OCI-LY1 (cell line): ENCODE results near the gene CNIH4.

ENCODE experiments used
- H2AFZ ChIP-seq: fragments of 200-600 bp; sonication (generic), shearing (Covaris generic); 2 replicates; pipeline ENCODE4 v1.6.0; 2014; ENCODE audit warnings: antibody characterized with exemption, mild to moderate bottlenecking, low read length
- H3F3A ChIP-seq: fragments of 200-600 bp; sonication (generic), shearing (Covaris generic); 2 replicates; pipeline ENCODE4 v1.6.0; 2014; ENCODE audit warnings: mild to moderate bottlenecking, antibody characterized with exemption, low read length, moderate library complexity; ENCODE audit not compliant: insufficient read depth
- H3K27ac ChIP-seq: fragments of 200-600 bp; sonication (generic); 2 replicates; pipeline ENCODE4 v1.5.1; 2014; ENCODE audit warnings: low read length, mixed run types, mild to moderate bottlenecking, low read depth; ENCODE audit not compliant: poor library complexity, severe bottlenecking
- H3K27me3 ChIP-seq: fragments of 200-600 bp; sonication (generic); 2 replicates; pipeline ENCODE4 v1.6.0; 2014; ENCODE audit warnings: antibody characterized with exemption, mild to moderate bottlenecking, low read length, moderate library complexity; ENCODE audit not compliant: insufficient read depth
- H3K36me3 ChIP-seq: fragments of 200-600 bp; sonication (generic); 2 replicates; pipeline ENCODE4 v1.6.1; 2014; ENCODE audit warnings: mild to moderate bottlenecking, antibody characterized with exemption, low read length, moderate library complexity, mixed read lengths; ENCODE audit not compliant: insufficient read depth
- H3K4me1 ChIP-seq: fragments of 200-600 bp; sonication (generic); 2 replicates; pipeline ENCODE4 v1.5.1; 2014; ENCODE audit warnings: mild to moderate bottlenecking, low read length, moderate library complexity; ENCODE audit not compliant: insufficient read depth, severe bottlenecking
- H3K4me2 ChIP-seq: fragments of 200-600 bp; sonication (generic), shearing (Covaris generic); 2 replicates; pipeline ENCODE4 v1.6.1; 2014; ENCODE audit warnings: low read length
- H3K4me3 ChIP-seq: fragments of 200-600 bp; sonication (generic); 2 replicates; pipeline ENCODE4 v1.5.1; 2014; ENCODE audit warnings: low read length, low read depth, mild to moderate bottlenecking, mixed read lengths; ENCODE audit not compliant: poor library complexity, severe bottlenecking
- H3K79me2 ChIP-seq: fragments of 200-600 bp; shearing (Covaris generic); 2 replicates; pipeline ENCODE4 v1.6.1; 2016; ENCODE audit warnings: mixed run types, low read length, mixed read lengths; ENCODE audit not compliant: insufficient read depth
- H3K9ac ChIP-seq: fragments of 200-600 bp; sonication (generic), shearing (Covaris generic); 2 replicates; pipeline ENCODE4 v1.6.1; 2014; ENCODE audit warnings: mild to moderate bottlenecking, low read length, mixed read lengths
- H3K9me2 ChIP-seq: fragments of 200-600 bp; sonication (generic), shearing (Covaris generic); 2 replicates; pipeline ENCODE4 v1.6.1; 2014; ENCODE audit warnings: low read depth, mild to moderate bottlenecking, low read length, mixed read lengths
- H3K9me3 ChIP-seq: fragments of 200-600 bp; shearing (Covaris generic); 2 replicates; pipeline ENCODE4 v1.6.1; 2014; ENCODE audit warnings: low read length, mixed read lengths
- H4K20me1 ChIP-seq: fragments of 200-600 bp; sonication (generic), shearing (Covaris generic); 2 replicates; pipeline ENCODE4 v1.6.0; 2016; ENCODE audit warnings: mild to moderate bottlenecking, low read length; ENCODE audit not compliant: insufficient read depth
- EZH2 ChIP-seq: fragments of 200-600 bp; sonication (generic), shearing (Covaris generic); IDR thresholded peaks from 2 replicates; pipeline ENCODE4 v1.8.0; 2017; ENCODE audit warnings: borderline replicate concordance, mixed run types, mild to moderate bottlenecking, antibody characterized with exemption, low read length, moderate library complexity, mixed read lengths
- TF ChIP-seq, protein P1 (sequence below): fragments of 200-600 bp; sonication (generic), shearing (Covaris generic); IDR thresholded peaks from 2 replicates; pipeline ENCODE4 v1.5.1; 2017; ENCODE audit warnings: mild to moderate bottlenecking, antibody characterized with exemption, low read length, moderate library complexity, mixed read lengths

CNIH4 gene

DNA sequence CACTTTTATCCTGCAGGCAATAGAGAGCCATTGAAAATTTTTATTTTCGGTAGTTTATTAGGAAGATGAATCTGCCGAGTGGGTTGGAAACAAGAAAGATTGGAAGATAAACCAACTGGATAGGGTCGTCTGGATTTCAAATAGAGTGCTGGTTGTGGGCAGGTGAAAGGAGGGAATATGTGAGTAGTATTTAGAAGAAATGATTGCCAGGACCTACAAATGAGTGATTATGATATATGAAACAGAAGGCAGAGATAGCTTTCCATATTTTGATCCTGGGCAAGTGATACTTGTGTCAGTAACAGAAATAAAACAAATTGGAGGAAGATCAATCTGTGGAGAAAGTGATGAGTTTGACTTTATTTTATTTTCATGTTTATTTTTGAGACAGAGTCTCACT is 2.5 kb downstream of the CNIH4 start:
- Histone ChIP-seq H3K4me2 (no peak overlapping the region; the same call in 1 of the 2 replicates), H3K79me2 (peaks cover 7% of the 10 kb centered on the region; the same call in 1 of the 2 replicates), H3K27me3 (no peaks in the 10 kb centered on the region), H3K9ac (no peak overlapping the region), H3K27ac (no peak overlapping the region), H3K36me3 (peaks cover 8% of the 10 kb centered on the region), H3K4me3 (no peak overlapping the region), H4K20me1 (no peaks in the 10 kb centered on the region), H3F3A (no peaks in the 10 kb centered on the region), H2AFZ (no peak overlapping the region), H3K9me3 (no peaks in the 10 kb centered on the region), H3K4me1 (peaks cover 11% of the 10 kb centered on the region), H3K9me2 (no peaks in the 10 kb centered on the region)
- TF ChIP-seq, protein P1, sequence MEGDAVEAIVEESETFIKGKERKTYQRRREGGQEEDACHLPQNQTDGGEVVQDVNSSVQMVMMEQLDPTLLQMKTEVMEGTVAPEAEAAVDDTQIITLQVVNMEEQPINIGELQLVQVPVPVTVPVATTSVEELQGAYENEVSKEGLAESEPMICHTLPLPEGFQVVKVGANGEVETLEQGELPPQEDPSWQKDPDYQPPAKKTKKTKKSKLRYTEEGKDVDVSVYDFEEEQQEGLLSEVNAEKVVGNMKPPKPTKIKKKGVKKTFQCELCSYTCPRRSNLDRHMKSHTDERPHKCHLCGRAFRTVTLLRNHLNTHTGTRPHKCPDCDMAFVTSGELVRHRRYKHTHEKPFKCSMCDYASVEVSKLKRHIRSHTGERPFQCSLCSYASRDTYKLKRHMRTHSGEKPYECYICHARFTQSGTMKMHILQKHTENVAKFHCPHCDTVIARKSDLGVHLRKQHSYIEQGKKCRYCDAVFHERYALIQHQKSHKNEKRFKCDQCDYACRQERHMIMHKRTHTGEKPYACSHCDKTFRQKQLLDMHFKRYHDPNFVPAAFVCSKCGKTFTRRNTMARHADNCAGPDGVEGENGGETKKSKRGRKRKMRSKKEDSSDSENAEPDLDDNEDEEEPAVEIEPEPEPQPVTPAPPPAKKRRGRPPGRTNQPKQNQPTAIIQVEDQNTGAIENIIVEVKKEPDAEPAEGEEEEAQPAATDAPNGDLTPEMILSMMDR: no peak
- TF ChIP-seq EZH2: no peak

DNA sequence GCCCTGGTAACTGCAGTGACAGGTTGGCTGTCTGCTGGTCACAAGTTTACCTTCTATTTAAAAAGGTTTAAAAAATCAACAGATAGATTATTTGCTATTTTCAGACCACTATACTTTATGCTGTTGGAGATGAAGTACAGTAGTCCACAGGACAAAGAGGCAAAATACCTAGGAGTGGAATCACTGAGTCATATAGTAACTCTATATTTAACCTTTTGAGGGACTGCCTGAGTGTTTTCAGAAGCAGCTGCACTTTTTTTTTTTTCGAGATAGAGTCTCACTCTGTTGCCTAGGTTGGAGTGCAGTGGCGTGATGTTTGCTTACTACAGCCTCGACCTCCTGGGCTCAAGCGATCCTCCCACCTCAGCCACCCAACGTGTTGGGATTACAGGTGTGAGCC is 11.7 kb downstream of the CNIH4 start:
- TF ChIP-seq, protein P1: no peak
- no peak for TF ChIP-seq EZH2
- peaks cover 72% of the 10 kb centered on the region for H3K36me3 ChIP-seq
- H3K9me2 ChIP-seq: no peaks in the 10 kb centered on the region

DNA sequence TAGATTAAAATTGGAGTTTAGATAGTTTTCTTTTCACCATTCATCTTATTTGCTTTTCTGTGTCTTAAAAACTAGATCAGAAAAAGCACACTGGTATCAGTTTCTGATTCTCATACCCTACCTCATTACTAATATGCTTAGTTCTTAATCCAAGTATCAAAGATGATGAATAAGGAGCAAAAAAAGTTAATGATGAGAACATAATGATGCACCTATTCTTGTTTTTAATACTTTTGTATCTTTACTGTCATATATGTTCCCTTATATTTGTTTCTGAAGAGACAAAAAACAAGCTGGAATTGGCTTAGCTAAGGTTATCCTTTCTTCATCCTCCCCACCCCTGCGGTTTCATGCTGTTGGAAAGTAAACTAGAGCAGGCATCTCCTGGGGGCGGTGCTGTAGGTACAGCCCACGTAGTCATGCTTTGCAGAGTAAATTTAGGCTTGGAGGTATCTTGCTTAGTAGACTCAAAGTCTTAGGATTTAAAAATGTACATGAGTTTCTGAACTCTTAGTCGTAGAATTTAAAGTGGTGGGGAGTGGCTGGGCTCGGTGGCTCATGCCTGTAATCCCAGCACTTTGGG is 16.4 kb downstream of the CNIH4 start:
- Histone ChIP-seq H3K9ac (no peak overlapping the region), H3K79me2 (no peaks in the 10 kb centered on the region), H3K4me2 (no peak overlapping the region), H3K27me3 (no peaks in the 10 kb centered on the region), H3K4me1 (no peaks in the 10 kb centered on the region), H3F3A (no peaks in the 10 kb centered on the region), H3K9me3 (no peaks in the 10 kb centered on the region), H3K4me3 (no peak overlapping the region), H4K20me1 (no peaks in the 10 kb centered on the region), H3K36me3 (peaks cover 69% of the 10 kb centered on the region), H3K9me2 (no peaks in the 10 kb centered on the region), H2AFZ (no peak overlapping the region), H3K27ac (no peak overlapping the region)
- TF ChIP-seq, protein P1: no peak

More for the DNA sequence above, 11.7 kb downstream of the CNIH4 start:
- no peak overlapping the region for H3K27ac ChIP-seq
- H3K27me3 ChIP-seq: no peaks in the 10 kb centered on the region
- H2AFZ ChIP-seq: no peak overlapping the region
- H3K4me2 ChIP-seq: no peak overlapping the region
- H3K9ac ChIP-seq: no peak overlapping the region
- no peak overlapping the region for H3K4me3 ChIP-seq
- H3K4me1 ChIP-seq: no peaks in the 10 kb centered on the region
- no peaks in the 10 kb centered on the region for H4K20me1 ChIP-seq
- H3K79me2 ChIP-seq: no peaks in the 10 kb centered on the region; the same call in 1 of the 2 replicates
- no peaks in the 10 kb centered on the region for H3K9me3 ChIP-seq
- H3F3A ChIP-seq: no peaks in the 10 kb centered on the region
